HG03457 (cell line): ENCODE data around the gene HDGF.

ENCODE experiments used
- ATAC-seq: cut with Tn5 transposase; IDR thresholded peaks from one replicate; pipeline ENCODE4 v1.9.1; 2021; ENCODE audit warnings: moderate number of reproducible peaks; ENCODE audit not compliant: unreplicated experiment

Gene HDGF

DNA sequence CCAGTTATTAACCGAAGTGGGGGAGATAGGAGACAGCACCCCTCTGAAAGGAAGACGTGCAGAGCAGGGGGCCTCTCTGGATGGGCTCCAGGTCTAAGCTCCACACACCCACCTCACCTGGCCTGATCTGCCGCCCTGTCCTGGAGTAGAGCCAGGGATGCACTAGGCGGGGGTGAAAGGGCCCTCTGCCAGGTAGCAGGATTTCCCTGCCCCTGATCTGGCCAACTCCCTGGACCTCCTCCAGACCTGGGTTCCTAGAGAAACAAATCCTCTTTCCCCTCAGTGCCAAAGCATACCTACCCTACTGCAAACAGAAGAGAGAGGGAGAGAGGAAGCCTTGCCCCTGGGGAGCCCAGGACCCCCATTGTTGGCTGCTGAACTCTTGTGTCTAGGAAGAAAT lies 48.1 kb downstream of the HDGF start:
- ATAC-seq: no peak

DNA sequence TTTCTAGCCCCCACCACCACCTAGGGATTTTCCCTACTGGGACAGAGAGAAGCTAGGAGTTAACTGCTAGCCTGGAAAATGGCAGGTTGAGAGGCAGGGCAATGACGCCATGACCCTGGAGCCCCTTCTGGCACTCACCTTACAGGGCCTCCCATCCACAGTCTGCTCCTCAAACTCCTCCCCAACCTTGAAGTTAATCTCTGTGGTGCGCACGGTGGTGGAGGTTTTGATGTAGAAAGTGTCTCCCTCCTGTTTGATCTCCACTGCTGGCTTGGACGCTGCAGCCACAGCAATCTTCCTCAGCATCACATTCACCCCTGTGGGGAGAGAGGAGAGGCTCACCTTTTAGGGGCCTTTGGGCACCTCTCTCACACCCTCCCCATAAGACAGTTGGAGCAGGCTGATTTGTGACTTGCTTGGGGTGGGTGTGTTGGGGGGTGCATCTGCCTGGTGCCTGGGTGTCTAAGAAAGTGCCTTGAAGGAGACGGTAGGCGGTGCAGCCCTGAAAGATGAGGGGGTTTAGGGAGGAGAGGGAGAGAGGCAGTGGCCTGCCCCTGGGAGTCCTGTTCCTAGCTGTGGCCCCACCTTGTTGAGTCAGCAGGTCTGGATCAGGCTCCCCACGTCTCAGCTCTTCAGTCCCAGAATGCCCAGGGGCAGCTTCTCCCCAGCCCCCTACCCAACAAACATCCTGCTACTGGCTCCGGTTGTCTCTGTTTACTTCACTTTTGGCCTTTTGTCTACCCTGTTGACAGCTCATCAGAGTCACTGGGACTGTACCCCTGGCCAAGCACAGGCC lies 50.5 kb downstream of the HDGF start:
- ATAC-seq: no peak

DNA sequence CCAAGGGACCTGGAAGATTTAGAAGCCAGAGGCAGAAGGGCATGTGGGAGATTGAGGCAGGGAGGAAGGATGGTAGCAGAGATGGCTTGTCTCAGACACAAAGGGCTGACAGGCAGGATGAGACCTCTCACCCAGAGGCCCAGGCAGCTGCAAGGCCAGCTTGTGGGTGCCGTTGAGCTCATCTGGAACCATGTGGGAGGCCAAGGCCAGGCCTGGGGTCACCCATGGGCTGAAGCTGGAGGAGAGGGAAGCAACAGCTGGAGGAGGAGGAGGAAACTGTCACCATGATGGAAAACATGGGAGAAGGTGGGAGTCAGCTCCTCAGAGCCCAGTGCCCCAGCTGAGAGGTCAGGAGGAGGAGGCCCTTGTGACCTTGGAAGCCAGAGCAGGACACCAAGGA lies 52.5 kb downstream of the HDGF start:
- ATAC-seq: no peak

DNA sequence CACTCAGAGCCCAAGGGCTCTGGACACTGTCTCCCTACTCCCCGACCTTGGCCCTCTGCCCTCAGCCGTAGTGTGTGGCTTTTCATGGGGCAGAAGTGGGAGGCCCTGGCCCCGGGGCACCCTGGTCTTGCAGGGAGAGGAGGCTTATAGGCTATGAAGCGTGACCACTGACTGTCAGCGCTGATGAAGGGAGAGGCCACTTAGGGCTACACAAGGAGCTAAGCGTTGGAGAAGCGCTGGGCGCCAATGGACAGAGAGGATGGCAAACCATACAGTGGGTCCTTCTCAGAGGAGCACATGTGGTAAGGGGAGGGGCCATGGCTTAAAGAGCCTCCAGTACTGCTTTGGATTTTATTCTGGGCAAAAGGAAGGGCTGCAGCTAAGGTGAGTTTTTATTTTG lies 54.0 kb downstream of the HDGF start:
- no peak for ATAC-seq

DNA sequence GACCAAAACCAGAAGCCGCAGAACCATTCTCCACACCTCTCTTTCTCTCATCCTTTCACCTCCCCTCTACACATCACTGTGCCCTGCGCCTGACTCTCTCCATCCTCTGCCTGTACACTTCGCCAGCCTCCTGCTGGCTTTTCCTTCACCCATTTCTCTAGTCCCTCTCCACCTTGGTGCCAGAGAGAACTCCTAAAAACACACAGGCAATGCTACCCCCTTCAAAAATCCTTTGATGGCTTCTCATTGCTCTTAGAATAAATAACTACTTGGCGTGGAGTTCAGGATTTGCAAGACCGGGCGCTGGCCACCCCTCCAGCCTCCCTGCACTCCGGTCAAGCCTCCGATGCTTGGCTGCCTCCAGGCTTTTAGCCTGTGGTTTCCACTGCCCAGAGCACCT lies 54.7 kb downstream of the HDGF start:
- no peak for ATAC-seq

DNA sequence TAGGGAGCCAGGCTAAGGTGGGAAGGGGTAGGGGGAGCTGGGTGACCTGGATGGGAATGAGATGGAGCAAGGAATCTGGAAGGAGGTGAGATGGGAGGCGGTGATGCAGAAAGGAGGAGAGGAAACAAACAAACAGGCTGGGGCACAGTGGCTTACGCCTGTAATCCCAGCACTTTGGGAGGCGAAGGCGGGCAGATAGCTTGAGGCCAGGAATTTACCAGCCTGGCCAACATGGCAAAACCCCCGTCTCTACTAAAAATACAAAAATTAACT lies 56.8 kb downstream of the HDGF start:
- no peak for ATAC-seq

DNA sequence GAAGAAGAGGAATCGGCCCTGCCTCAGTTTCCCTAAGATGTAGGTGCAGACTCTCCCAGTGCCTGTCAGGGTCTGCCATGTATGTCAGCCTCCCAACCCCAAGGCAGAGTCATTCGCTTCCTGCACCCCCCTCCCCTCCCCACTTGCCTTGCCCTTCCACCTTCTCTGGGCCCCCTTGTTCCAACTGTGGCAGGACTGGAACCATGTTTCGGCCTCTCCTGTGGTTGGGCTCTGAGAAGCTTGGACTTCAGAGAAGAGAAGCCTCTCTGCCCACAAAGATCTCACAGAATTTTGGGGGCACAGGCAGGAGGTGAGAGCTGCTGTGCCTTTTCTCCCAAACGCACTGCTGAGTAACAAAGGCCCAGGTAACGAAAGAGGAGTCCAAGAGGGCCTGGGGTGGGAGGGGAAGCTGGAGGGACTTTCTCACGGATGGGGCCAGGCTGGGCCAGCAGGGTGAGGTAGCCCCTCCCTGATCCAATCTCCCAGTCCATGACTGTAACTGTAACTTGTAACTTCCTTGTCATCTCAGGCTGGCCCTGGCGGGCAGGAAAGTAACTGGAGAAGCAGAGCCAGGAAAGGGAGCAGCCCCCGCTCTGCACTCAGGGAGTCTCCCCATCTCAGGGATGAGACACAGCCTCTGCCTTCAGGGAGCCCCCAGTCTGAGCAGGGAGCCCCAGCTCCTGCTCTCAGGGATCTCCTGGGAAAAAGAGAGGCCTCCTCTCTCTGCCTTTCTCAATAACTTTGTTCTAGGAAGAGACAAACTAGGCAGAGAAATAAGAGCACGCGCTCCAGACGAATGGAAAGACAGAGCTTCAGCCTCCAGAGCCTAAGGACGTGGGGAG lies 57.4 kb downstream of the HDGF start:
- ATAC-seq: no peak

DNA sequence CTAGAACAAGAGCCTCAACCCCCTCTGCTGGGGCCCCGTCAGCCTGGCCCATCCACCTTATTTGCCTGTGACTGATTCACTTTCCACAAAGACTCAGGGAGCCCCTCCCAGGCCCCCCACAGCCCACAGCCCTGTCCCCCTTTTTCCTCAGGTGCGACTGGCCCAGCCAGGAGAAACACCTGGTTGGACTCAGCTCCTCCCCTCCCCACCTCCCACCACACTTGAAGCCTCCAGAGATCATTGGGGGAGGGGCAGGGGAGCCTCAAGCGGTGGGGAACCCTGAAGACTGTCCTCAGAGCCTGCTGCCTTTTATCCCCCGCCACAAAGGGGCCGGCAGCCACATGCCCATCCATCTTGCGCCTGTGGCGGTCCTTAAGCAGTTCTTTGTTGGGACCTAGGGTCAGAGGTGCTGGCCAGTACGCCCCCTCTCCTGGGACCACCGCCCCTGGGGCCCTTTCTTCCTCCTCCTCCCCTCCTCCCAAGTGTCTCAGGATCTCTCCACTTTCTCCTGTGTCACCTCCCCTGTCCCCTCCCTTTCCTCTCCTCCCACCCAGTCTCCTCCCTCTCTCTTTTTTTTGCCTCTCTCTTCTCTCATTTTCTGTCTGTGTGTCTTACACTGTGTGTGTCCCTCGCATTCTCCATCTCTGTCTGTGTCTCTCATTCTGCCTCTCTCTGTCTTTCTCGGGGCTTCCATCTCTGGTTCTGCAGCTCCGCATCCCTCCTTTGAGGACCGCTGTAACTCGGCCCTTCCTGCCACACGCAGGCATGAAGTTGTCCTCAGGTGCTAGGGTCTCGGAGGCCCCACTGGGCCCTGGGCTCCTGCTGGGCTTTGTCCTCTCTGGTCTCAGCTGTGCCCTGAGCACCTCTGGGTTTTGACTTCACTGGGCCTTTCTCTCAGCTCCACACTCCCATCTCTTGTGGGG lies 58.3 kb downstream of the HDGF start:
- ATAC-seq: no peak

DNA sequence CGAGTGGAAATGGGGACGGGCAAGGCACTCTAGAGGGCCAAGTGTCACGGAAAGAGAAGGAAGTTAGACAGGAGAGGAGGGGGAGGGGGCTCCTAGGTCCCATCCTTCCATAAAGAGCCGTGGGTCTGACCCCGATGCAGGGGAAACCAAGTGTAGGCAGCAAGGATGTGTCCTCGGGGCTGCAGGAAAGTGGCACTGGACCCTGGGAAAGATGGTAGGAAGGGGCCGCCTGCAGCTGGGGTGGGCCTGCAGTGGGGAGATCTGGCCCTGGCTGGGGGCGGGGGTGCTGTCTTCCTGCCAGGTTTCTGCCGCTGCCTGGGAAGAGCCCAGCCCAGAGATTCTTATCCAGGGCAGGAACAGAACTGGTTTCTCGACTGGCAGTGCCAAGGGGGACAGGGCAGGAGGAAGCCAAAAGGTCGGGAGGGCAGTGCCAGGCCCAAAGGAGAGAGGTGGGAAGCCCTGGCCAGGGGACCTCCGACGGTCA lies 59.0 kb downstream of the HDGF start:
- ATAC-seq: no peak
